Left hindlimb (tissue), 1 donor: ENCODE data around the gene MYO1E.
"Not testable (repeated sequence)": the region's sequence is repeated elsewhere in the genome, so short reads cannot be mapped to it uniquely, and the experiment has no call there.

Source experiments
- DNase-seq: peaks from one replicate; pipeline ENCODE4 v3.0.0-alpha.2; 2018

The MYO1E gene

GRCh38 chr15:59157840-59158700, 214.6 kb downstream of the MYO1E start:
- no peak for DNase-seq

GRCh38 chr15:59157396-59157795, 215.3 kb downstream of the MYO1E start:
- DNase-seq, result no peak

GRCh38 chr15:59155431-59155830, 217.2 kb downstream of the MYO1E start:
- no peak for DNase-seq

- DNase-seq, result no peak
Observed at GRCh38 chr15:59154243-59154642, 218.4 kb downstream of the MYO1E start.

- DNase-seq, result no peak
Observed at GRCh38 chr15:59153466-59153865, 219.2 kb downstream of the MYO1E start.

GRCh38 chr15:59152694-59153450, 219.8 kb downstream of the MYO1E start:
- no peak for DNase-seq

- no peak for DNase-seq
Observed at GRCh38 chr15:59150185-59150584, 222.5 kb downstream of the MYO1E start.

GRCh38 chr15:59148153-59148833, 224.4 kb downstream of the MYO1E start:
- DNase-seq, result no peak

- DNase-seq, result no peak
Observed at GRCh38 chr15:59147666-59148065, 225.0 kb downstream of the MYO1E start.

- DNase-seq, result not testable (repeated sequence)
Observed at GRCh38 chr15:59144594-59144993, 228.1 kb downstream of the MYO1E start.

GRCh38 chr15:59143281-59143680, 229.4 kb downstream of the MYO1E start:
- DNase-seq, result no peak

GRCh38 chr15:59140422-59141226, 232.0 kb downstream of the MYO1E start:
- no peak for DNase-seq

- DNase-seq, result no peak
Observed at GRCh38 chr15:59138243-59138642, 234.4 kb downstream of the MYO1E start.

GRCh38 chr15:59137566-59137965, 235.1 kb downstream of the MYO1E start:
- DNase-seq, result no peak

- DNase-seq, result no peak
Observed at GRCh38 chr15:59133929-59134427, 238.7 kb downstream of the MYO1E start.

GRCh38 chr15:59131969-59132562, 240.6 kb downstream of the MYO1E start:
- DNase-seq, result peak; percentile 51

- no peak for DNase-seq
Observed at GRCh38 chr15:59131456-59131855, 241.2 kb downstream of the MYO1E start.

- DNase-seq, result not testable (repeated sequence)
Observed at GRCh38 chr15:59127255-59127654, 245.4 kb downstream of the MYO1E start.

GRCh38 chr15:59125683-59126082, 247.0 kb downstream of the MYO1E start:
- not testable (repeated sequence) for DNase-seq

- no peak for DNase-seq
Observed at GRCh38 chr15:59124261-59124660, 248.4 kb downstream of the MYO1E start.

GRCh38 chr15:59120937-59121336, 251.7 kb downstream of the MYO1E start:
- no peak for DNase-seq

- no peak for DNase-seq
Observed at GRCh38 chr15:59119625-59120024, 253.0 kb downstream of the MYO1E start.
